ENCODE results near the gene TYR. TPM values are rescaled to one million over a fixed set of nuclear protein-coding genes. Genes with fewer than 3 reads are reported as not detected.

Gene TYR
- total and polyA plus RNA-seq, 9 donors: not detected

- WGBS, 3 donors: 24 to 65% (median 34%) methylated on average over 3 of the region's 3 CpGs
- no peak for DNase-seq
- no peaks in the 10 kb centered on the region for H3K4me1 ChIP-seq (ENCODE audit: insufficient read depth)
- intact Hi-C loops (cut with DNase I): no loop called here
- no peaks in the 10 kb centered on the region for H3K27me3 ChIP-seq
- no peak overlapping the region for H3K27ac ChIP-seq
- no peak for TF ChIP-seq POLR2A (IDR thresholded peaks at IDR 0.05)
- TF ChIP-seq, protein P1, sequence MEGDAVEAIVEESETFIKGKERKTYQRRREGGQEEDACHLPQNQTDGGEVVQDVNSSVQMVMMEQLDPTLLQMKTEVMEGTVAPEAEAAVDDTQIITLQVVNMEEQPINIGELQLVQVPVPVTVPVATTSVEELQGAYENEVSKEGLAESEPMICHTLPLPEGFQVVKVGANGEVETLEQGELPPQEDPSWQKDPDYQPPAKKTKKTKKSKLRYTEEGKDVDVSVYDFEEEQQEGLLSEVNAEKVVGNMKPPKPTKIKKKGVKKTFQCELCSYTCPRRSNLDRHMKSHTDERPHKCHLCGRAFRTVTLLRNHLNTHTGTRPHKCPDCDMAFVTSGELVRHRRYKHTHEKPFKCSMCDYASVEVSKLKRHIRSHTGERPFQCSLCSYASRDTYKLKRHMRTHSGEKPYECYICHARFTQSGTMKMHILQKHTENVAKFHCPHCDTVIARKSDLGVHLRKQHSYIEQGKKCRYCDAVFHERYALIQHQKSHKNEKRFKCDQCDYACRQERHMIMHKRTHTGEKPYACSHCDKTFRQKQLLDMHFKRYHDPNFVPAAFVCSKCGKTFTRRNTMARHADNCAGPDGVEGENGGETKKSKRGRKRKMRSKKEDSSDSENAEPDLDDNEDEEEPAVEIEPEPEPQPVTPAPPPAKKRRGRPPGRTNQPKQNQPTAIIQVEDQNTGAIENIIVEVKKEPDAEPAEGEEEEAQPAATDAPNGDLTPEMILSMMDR (IDR thresholded peaks at IDR 0.05): no peak
- no peak for TF ChIP-seq EP300 (IDR thresholded peaks at IDR 0.05)
- H3K4me3 ChIP-seq: no peak overlapping the region
- no peaks in the 10 kb centered on the region for H3K36me3 ChIP-seq
- H3K9me3 ChIP-seq: no peaks in the 10 kb centered on the region
Measured at GRCh38 chr11:89161949-89162348, 15.7 kb upstream of the TYR start.

- no peaks in the 10 kb centered on the region for H3K36me3 ChIP-seq
- no peak overlapping the region for H3K4me3 ChIP-seq
- intact Hi-C loops (cut with DNase I): no loop called here
- no peaks in the 10 kb centered on the region for H3K4me1 ChIP-seq (ENCODE audit: insufficient read depth)
- no peak overlapping the region for H3K27ac ChIP-seq
- DNase-seq: no peak
- TF ChIP-seq POLR2A (IDR thresholded peaks at IDR 0.05) (no peak), EP300 (IDR thresholded peaks at IDR 0.05) (no peak)
- TF ChIP-seq, protein P1 (IDR thresholded peaks at IDR 0.05): no peak
- 40 to 59% (median 55%) methylated on average over 3 of the region's 3 CpGs for WGBS, 3 donors
- H3K27me3 ChIP-seq: no peaks in the 10 kb centered on the region
- H3K9me3 ChIP-seq: no peaks in the 10 kb centered on the region
Measured at GRCh38 chr11:89163686-89164085, 14.0 kb upstream of the TYR start.

GRCh38 chr11:89168396-89168795 lies 9.3 kb upstream of the TYR start:
- Histone ChIP-seq H3K36me3 (no peaks in the 10 kb centered on the region), H3K27me3 (no peaks in the 10 kb centered on the region), H3K27ac (no peak overlapping the region), H3K4me1 (ENCODE audit: insufficient read depth) (no peaks in the 10 kb centered on the region), H3K4me3 (no peak overlapping the region), H3K9me3 (no peaks in the 10 kb centered on the region)
- intact Hi-C loops (cut with DNase I): no loop called here
- no peak for TF ChIP-seq POLR2A (IDR thresholded peaks at IDR 0.05)
- no peak for TF ChIP-seq EP300 (IDR thresholded peaks at IDR 0.05)
- TF ChIP-seq, protein P1 (IDR thresholded peaks at IDR 0.05): no peak
- WGBS, 3 donors: 55 to 63% (median 59%) methylated on average over 3 of the region's 3 CpGs
- no peak for DNase-seq

DNA sequence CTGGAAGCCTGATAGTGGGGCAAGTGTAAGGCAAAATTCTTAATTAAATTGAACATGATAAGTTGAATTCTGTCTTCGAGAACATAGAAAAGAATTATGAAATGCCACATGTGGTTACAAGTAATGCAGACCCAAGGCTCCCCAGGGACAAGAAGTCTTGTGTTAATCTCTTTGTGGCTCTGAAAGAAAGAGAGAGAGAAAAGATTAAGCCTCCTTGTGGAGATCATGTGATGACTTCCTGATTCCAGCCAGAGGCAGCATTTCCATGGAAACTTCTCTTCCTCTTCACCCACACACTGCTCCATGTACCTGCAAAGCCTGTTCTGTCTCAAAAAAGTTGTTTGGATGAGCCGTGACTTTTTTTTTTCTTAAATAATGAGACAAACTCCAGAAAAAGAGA lies 1.9 kb upstream of the TYR start:
- Histone ChIP-seq H3K4me1 (ENCODE audit: insufficient read depth) (no peaks in the 10 kb centered on the region), H3K27ac (no peak overlapping the region), H3K9me3 (no peaks in the 10 kb centered on the region), H3K4me3 (no peak overlapping the region), H3K36me3 (no peaks in the 10 kb centered on the region), H3K27me3 (no peaks in the 10 kb centered on the region)
- WGBS, 3 donors: 81 to 88% (median 84%) methylated on average over 2 of the region's 2 CpGs
- no peak for TF ChIP-seq EP300 (IDR thresholded peaks at IDR 0.05)
- TF ChIP-seq, protein P1 (IDR thresholded peaks at IDR 0.05): no peak
- TF ChIP-seq POLR2A (IDR thresholded peaks at IDR 0.05): no peak
- intact Hi-C loops (cut with DNase I): no loop called here
- DNase-seq: no peak

DNA sequence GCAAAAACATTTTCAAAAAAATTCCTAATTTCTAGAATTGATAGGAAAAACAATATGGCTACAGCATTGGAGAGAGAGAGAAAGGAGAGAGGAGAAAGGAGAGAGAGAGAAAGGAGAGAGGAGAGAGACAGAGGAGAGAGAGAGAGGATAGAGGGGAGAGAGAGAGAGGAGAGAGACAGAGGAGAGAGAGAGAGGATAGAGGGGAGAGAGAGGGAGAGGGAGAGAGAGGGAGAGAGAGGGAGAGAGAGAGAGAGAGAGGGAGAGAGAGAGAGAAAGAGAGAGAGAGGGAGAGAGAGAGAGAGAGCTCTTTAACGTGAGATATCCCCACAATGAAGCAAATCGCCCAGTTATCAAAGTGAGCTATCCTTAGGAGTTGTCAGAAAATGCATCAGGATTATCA lies 737 bp upstream of the TYR start:
- Histone ChIP-seq H3K4me3 (no peak overlapping the region), H3K27me3 (no peaks in the 10 kb centered on the region), H3K4me1 (ENCODE audit: insufficient read depth) (no peaks in the 10 kb centered on the region), H3K9me3 (no peaks in the 10 kb centered on the region), H3K36me3 (no peaks in the 10 kb centered on the region), H3K27ac (no peak overlapping the region)
- no peak for DNase-seq
- 79 to 87% (median 86%) methylated on average over 2 of the region's 2 CpGs for WGBS, 3 donors
- TF ChIP-seq EP300 (IDR thresholded peaks at IDR 0.05) (no peak), POLR2A (IDR thresholded peaks at IDR 0.05) (no peak)
- TF ChIP-seq, protein P1 (IDR thresholded peaks at IDR 0.05): no peak
- intact Hi-C loops (cut with DNase I): no loop called here

Data from ovary (tissue), 9 donors.